Gastrocnemius medialis (tissue), 4 donors: ENCODE data around the gene RASD1.

Source experiments
- CTCF ChIP-seq, 5 experiments: fragments of 450-650 bp in 3 of 5; fragments of 200-600 bp in 2 of 5; sonication (generic) in 2 of 5; IDR thresholded peaks in 4 of 5; conservative IDR thresholded peaks in 1 of 5; 1 replicate in 4 of 5; 2 replicates in 1 of 5; pipeline ENCODE4 v1.5.1; 2016 to 2019; ENCODE audit warnings: antibody characterized with exemption in 5 of 5, mild to moderate bottlenecking in 3 of 5, moderate library complexity in 3 of 5
- POLR2A ChIP-seq, 2 donors: fragments of 450-650 bp; IDR thresholded peaks; one replicate each; pipeline ENCODE4 v1.6.1; 2017; ENCODE audit warnings: antibody characterized with exemption in 2 of 2, mild to moderate bottlenecking in 2 of 2, moderate library complexity in 2 of 2

DNA sequence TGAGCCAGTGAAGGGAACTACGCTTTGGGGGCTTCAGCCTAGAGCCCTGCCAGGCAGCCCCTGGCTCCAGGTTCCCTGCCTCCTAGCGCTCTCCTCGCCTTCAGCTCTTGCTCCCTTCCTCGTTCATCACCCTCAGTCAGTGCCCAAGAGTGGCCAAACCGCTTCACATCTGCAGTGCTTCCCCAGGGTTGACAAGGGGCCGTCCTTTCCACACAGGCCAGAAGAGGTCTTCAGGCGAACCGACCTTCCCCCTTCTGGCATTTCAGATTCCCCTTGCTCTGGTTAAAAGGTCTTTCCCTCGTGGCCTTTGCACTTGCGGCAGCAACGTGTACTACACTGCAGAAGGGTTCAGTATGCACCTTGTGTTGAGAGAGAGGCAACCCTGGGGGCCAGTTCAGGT is 4.1 kb downstream of the RASD1 start:
- TF ChIP-seq CTCF (IDR thresholded peaks at IDR 0.05 in 4 of 5, conservative IDR thresholded peaks at IDR 0.05 in 1 of 5) (no peak), POLR2A (IDR thresholded peaks at IDR 0.05) (no peak)
